Measurements from ENCODE around the gene GRAMD1A.
"Not testable (repeated sequence)": the region's sequence is repeated elsewhere in the genome, so short reads cannot be mapped to it uniquely, and the experiment has no call there.

The GRAMD1A gene

DNA sequence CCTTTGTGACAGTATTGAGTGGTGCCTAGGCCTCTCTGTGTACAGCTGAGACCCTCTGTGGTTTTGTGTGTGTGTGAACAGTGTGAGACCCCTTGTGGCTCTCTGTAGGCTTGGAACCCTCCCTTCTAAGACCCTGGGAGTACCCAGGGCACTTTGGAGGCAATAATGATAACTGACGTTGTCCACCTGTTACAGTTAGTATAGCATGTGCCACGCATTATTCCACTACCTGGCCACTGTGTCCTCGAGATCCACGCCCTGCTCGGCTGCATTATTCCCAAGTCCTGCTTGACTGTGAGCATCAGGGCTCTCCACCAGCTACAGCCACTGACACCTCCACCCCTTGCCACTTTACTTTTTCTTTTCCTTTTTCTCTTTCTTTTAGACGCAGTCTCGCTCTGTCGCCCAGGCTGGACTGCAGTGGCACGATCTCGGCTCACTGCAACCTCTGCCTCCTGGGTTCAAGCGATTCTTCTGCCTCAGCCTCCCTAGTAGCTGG is 2.0 kb downstream of the GRAMD1A start:
- no peak for DNase-seq (ENCODE audit: low read depth in 2 of 2)

DNA sequence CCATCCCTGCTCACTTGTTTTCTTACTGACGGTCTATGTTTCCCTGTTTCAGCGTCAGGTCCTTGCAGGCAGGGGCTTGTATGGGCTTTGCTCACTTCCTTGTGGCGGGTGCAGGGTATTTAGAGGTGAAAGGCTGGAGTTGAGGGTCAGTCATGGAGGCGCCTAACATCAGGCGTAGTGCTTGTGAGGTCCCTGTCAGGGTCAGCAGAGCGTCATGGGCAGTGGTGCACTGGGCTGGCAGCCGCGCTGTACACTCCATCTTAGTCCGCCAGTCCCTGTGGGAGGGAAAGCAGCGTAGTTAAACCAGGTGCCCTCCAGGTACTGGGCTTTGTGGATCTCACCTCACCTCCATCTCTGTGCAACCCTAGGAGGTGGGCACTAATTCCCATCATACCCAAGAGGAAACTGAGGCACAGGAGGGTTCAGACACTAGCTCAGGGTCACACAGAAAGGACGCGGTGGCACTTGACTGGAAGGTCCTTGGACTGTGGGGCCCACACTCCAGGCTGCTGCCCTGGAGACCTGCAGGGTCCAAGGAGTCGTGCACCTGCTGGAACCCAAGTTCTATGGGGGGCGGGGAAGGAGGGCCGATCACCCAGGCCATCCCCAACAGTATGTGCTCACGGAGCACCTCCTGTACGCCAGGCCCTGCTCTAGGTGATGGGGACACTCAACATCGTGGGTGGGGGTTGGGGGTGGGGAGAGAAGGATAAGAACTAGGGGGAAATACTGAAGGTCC is 4.6 kb downstream of the GRAMD1A start:
- no peak for DNase-seq (ENCODE audit: low read depth in 2 of 2)

DNA sequence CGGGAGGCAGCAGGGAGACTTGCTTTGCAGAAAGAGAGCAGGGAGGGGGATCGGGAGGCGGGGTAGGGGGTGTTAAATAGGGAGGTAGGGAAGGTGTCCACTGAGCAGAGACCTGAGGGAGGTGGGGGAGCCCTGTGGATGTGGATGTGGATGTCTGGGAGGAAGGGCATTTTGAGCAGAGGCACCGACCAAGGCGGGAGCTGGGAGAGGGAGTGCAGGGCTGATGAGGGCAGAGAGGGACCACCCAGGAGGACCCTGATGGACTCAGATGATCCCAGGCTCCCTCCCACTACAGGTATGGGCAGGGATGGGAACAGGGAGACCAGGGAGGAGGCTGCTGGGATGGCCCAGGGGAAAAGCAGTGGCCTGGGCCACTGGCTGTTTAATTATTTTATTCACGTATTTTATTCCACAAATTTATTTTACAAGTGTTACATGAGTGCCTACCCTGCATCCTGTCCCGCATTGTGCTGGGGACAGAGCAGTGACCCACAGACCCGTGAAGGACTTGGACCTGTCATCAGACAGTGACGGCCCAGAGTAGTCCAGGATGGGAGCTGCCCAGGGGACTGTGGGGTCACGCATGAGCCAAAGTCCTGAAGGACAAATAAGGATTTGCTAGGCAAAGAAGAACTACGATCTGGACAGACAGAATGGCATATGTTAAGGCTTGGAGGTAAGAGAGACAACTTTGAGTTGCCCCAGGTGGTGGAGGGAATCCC is 5.3 kb downstream of the GRAMD1A start:
- DNase-seq (ENCODE audit: low read depth in 2 of 2): no peak

DNA sequence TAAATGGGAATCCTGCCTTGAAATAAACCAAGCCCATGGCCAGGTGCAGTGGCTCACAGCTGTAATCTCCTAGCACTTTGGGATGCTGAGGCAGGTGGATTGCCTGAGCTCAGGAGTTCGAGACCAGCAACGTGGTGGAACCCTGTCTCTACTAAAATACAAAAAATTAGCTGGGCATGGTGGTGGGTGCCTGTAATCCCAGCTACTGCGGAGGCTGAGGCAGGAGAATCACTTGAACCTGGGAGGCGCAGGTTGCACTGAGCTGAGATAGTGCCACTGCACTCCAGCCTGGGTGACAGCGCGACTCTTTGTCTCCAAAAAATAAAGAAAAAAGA is 5.9 kb downstream of the GRAMD1A start:
- DNase-seq (ENCODE audit: low read depth in 2 of 2): not testable (repeated sequence)

DNA sequence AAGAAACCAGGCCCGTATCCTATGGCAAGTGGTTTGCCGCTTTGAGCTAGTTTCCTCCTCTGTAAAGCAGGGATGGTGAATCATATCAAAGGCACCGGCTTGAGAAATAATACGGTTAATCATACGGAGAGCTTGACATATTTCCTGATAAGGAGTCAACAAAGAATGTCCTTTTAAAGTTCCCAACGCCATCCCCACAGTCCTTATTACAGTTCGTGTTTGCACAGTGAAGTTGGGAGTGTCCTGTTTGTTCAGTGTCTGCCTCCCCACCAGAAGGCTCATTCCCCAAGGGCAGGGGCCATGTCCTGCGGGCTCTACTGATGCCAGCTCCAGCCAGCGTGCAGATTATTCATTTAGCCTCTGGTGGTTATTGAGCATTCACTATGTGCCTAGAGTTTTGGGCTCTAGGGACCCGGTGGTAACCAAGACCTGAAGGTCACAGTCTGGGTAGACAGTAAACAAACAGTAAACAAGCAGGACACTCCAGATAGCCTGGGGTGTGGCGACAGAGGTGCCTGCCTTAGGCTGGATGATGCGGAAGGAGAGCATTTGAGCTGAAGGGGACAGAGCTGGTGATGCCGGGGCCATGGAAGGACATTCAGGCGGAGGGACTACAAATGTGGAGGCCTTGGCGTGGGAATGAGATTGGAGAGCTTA is 6.3 kb downstream of the GRAMD1A start:
- no peak for DNase-seq (ENCODE audit: low read depth in 2 of 2)

DNA sequence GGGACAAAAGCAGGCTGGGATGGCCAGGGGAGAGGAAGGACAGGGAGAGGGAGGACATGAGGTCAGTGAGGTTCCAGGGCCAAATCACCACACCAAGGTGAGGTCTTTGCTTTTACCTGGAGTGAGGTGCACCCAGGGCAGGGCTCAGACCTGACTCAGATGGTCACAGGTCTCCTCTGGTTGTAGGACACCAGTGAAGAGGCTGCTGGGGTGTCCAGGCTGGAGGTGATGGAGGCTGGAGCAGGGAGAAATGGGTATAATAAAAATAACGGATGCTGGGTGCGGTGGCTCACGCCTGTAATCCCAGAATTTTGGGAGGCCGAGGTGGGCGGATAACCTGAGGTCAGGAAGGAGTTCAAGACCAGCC is 6.9 kb downstream of the GRAMD1A start:
- no peak for DNase-seq (ENCODE audit: low read depth in 2 of 2)

DNA sequence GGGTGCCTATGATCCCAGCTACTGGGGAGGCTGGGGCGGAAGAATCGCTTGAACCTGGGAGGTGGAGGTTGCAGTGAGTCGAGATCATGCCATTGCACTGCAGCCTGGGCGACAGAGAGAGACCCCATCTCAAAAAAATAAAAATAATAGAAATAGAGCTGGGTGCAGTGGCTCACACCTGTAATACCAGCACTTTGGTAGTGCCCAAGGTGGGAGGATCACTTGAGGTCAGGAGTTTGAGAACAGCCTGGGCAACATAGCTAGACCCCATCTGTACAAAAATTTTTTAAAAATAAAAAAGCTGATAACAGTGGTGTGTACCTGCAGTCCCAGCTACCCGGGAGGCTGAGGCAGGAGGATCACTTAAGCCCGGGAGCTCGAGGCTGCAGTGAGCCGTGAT is 7.3 kb downstream of the GRAMD1A start:
- not testable (repeated sequence) for DNase-seq (ENCODE audit: low read depth in 2 of 2)

DNA sequence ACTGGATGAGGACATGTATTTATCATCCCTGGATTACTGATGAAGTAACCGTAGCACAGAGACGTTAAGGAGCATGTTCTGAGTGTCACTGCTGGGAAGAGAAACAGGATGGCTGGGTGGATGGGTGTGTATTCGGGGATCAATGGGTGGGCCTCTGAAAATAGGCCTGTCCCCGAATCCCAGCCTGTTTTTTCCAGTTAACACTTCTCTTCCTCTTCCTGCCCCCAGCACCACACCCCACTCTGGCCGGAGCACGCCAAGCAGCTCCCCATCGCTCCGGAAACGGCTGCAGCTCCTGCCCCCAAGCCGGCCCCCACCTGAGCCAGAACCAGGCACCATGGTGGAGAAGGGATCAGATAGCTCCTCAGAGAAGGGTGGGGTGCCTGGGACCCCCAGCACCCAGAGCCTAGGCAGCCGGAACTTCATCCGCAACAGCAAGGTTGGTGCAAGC is 8.8 kb downstream of the GRAMD1A start:
- no peak for DNase-seq (ENCODE audit: low read depth in 2 of 2)

DNA sequence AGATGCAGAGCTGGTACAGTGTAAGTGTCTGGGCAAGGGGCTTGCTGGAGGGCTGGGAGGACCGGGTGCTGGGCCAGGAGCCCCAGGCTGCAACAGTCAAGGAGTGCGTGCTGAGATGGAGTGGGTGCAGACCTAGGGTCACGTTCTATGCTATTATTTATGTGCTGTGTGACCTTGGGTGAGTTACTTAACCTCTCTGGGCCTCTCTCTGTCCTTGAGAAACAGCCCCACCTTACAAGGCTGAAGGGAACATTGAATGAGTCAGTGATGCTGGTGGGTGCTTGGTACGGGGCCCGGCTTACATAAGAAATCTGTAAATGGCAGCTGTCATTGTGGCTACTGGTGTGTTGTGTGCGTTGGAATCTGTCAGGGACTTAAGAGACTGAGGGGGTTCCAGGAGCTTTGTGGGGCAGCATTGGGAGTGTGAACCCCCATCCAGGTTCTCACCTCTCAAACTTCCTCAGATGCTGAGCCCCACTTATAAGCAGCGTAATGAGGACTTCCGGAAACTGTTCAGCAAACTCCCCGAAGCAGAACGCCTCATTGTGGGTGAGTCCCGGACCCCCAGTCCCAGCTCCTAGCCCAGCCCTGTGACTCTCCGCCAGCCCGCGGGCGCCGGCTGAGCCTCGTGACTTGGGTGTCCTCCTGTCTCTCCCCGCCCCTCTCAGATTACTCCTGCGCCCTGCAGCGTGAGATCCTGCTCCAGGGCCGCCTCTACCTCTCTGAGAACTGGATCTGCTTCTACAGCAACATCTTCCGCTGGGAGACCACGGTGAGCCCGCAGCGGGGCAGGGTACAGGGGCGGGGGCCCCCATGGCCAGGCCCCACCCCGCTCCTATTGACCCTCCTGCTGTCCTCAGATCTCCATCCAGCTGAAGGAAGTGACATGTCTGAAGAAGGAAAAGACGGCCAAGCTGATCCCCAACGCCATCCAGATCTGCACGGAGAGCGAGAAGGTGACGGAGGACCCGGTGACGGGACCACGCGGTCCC is 9.6 kb downstream of the GRAMD1A start:
- no peak for DNase-seq (ENCODE audit: low read depth in 2 of 2)

DNA sequence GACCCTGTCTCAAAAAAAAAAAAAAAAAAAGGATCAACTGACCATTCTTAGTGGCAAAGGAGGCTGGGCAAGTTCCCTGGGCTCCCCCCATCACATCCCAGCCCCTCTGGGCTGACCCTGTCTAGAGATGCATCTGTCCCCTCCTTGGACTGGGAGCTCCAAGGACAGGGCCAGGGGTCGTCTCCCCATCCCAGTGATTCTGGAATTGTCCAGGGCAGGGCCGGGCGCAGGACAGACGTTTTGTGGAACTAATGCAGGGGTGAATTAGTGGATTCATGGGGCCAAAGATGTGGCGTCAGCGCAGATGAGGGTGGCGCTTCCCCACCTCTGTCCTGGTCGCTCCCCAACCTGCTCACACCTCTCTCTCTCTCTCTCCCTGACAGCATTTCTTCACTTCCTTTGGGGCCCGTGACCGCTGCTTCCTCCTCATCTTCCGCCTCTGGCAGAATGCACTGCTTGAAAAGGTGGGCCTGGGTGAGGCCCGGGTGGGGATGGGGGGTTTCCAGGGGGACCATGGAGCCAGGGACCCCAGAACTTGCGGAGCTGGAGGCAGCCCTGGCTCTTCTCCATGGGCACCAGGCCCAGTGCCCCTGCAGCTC is 11.1 kb downstream of the GRAMD1A start:
- DNase-seq (ENCODE audit: low read depth in 2 of 2): no peak

DNA sequence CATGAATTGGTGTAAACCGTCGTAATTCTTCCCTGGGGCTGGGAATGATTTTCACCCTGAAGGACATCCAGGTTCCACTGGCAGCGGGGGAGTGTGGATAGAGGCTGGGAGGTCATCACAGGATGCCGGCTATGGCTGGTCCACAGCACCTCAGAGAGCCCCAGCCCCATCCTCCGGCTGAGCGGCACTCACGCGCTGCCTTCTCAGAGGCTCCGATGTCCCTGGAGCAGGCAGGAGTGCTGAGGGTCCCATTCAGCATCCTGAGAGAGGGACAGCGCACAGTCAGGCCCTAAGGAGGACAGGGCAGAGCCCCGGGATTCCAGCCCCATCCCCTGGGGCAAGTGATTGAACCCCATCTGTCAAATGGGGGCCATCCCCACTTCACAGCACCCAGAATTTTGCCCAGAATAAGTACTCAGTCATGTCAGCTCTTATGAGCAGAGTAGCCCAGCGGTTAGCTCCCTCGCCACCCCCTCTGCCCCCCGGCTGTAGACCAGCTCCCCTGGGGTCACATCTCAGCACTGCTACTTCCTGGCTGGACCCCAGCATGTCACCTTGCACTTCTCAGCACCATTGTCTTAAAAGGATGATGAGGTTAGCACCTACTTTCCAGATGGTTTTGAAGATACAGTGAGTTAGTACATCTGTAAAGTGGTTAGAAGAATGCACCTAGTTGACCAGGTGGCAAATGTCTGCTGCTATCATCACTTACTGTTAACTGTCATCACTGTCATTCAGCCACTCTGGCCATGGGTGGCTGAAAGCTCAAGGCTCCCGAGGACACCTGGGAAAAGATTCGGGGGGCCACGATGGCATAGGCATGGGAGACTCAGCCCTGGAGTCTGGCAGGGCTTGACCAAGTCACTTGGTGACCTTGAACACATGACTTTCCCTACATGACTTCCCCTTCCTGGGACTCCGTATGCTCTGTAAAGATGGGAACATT is 11.9 kb downstream of the GRAMD1A start:
- DNase-seq (ENCODE audit: low read depth in 2 of 2): no peak

DNA sequence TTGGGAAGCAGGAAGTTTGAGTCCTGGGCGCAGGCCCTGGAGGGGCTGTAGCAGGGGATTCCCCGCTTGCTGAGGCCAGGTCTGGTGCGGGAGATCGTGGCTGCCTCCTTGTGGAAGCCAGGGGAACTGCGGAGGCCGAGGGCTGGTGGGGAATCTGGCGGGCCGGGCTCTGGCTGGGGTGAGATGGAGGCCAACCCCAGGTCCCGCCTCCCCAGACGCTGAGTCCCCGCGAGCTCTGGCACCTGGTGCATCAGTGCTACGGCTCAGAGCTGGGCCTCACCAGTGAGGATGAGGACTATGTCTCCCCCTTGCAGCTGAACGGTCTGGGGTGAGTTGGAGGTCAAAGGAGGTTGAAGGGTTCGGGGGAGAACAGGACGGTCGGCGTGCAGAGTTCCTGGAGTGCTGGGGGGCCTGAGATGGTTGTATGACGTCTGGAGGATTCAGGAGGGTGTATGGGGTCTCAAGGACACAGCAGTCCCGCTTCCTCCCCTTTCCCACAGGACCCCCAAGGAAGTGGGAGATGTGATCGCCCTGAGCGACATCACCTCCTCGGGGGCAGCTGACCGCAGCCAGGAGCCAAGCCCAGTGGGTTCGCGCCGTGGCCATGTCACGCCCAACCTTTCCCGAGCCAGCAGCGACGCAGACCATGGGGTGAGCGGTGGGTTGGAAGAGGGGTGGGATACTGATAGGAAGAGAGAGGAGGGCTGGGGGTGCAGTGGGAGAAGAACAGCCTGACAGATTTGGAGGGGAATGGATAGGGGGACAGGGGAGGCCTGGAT is 13.1 kb downstream of the GRAMD1A start:
- DNase-seq (ENCODE audit: low read depth in 2 of 2): peak; percentile 66 to 69

DNA sequence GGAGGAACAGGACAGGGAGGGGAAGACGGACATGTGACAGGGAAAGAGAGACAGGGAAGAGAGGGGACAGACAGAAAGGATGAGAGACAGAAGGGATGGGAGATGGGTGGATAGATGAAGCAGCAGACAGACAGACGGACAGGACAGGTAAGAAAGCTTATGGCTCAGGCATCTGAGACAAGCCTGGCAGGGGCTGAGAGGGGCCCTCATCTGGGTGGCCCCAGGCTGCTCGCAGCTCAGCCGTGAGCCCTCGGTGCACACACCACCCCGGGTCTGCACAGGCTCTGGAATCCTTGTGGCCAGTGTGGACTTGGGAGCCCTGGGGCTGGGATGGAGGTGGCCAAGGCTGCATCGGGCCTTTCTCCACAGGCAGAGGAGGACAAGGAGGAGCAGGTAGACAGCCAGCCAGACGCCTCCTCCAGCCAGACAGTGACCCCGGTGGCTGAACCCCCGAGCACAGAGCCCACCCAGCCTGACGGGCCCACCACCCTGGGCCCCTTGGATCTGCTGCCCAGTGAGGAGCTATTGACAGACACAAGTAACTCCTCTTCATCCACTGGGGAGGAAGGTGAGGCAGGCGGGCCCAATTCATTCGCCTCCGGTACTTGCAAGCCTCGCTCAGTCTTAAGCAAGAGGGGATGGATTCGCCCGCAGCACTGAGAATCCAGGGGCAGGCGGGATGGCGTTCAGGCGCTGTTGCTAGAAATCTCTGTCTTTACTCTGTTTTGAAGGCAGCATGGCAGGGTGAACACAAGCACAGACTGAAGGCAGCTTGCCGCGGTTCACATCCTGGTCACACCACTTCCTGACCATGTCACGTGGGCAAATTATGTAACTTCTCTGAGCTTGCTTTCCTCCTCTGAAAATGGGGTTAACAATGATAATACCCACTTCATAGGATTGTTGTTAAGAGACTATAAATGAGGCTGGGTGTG is 14.0 kb downstream of the GRAMD1A start:
- DNase-seq (ENCODE audit: low read depth in 2 of 2): no peak

DNA sequence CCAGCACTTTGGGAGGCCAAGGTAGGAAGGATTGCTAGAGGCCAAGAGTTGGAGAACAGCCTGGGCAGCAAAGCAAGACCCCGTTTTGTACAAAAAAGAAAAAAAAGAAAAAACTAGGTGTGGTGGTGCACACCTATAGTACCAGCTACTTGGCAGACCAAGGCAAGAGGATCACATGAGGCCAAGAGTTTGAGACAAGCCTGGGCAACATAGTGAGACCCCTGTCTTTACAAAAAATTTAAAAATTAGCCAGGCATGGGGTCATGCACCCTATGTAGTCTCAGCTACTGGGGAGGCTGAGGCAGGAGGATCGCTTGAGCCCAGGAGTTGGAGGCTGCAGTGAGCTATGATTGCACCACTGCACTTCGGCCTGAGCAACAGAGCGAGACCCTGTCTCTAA is 14.7 kb downstream of the GRAMD1A start:
- not testable (repeated sequence) for DNase-seq (ENCODE audit: low read depth in 2 of 2)

DNA sequence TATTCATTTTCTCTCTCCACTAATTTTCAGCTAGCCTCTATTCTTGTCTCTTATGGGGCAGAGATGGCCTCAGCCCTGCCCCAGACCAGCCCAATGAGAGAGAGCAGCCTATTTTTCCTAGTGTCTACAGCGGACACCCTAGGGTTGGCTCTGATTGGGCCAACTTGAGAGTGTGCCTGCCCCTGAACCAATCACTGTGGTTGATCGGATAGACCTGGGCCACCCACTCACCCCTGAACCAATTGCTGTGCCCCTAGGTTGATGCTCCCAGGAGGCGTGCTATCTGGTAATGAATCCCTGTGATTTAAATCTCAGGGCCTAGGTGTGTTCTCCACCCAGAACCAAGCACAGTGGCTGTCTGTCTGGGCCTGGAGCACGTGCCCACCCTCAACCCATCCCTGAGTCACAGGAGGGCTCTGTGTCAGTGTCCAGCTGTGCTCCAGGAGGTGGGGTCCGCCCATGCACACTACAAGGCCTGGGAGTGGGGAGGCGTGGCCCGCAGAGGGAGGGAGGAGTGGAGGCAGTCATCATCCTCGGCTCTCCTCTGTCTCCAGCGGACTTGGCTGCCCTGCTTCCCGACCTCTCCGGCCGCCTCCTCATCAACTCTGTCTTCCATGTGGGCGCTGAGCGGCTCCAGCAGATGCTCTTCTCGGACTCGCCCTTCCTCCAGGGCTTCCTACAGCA is 15.3 kb downstream of the GRAMD1A start:
- no peak for DNase-seq (ENCODE audit: low read depth in 2 of 2)

DNA sequence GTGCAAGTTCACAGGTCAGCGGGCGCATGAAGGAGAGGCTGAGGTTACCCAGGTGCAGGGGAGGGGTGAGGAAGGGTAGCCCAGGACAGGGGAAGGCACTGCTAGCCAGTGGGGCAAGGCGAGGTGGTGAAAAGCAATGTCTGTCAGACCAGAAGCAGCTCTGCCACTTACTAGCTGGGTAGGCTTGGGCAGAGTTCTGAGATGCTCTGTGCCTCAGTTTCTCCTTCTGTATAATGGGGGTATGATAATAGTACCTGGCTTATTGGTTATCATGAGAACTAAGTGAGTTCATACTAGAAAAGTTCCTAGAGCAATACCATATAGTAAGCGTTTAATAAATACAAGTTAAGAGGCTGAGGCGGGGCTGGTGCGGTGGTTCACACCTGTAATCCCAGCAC is 15.8 kb downstream of the GRAMD1A start:
- DNase-seq (ENCODE audit: low read depth in 2 of 2): no peak

DNA sequence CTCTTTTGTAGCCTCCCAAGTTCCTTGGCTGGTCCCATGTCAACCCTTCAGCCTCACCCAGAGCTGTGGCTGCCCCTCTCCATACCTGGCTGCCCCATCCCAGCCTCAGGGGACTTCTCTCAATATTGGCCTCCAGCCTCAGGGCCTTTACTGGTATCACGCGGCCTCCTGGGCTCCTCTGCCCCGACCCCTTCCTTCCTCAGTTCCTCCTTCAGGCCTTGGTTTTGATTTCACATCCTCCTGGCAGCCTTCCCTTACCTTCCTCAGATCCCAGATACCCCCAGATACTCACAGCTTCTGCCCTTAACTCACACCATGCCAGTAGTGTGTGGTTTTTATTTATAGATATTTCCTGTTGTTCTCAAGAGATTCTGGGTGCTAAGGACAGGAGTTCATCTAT is 17.4 kb downstream of the GRAMD1A start:
- DNase-seq (ENCODE audit: low read depth in 2 of 2): no peak

DNA sequence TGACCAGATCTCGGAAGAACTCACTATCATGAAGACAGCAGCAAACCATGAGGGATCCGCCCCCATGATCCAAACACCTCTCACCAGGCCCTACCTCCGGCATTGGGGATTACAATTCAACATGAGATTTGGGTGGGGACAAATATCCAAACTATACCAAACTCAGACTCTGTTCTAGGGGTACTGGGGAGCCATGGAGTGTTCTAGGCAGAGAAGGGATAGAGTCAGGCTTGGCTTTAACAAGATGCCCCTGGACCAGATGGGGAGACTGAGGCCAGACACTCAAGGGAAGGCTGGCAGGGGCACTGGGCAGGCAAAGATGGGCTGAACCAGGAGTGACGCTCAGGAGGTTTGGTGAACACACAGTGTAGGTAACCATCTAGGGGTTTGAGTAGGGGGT is 18.3 kb downstream of the GRAMD1A start:
- no peak for DNase-seq (ENCODE audit: low read depth in 2 of 2)

Data from stimulated activated CD4-positive, alpha-beta T cell treated with anti-CD3 and anti-CD28 coated beads, Interleukin-15, amount 100 ng/mL, for 48 hours (primary cell).